HFF-Myc (cell line): ENCODE results near the gene ETV5.

Source experiments
- DNase-seq: peaks from one replicate; pipeline ENCODE4 v3.0.0-alpha.2; 2011; ENCODE audit warnings: low read depth; ENCODE audit errors: extremely low read depth
- H3K4me3 ChIP-seq: replicated peaks from 2 replicates; pipeline ENCODE4 v1.5.1; 2011; ENCODE audit warnings: low read depth, mild to moderate bottlenecking, control low read depth, low read length
- CTCF ChIP-seq: IDR thresholded peaks from 2 replicates; pipeline ENCODE4 v1.5.1; 2012; ENCODE audit warnings: mild to moderate bottlenecking, low read depth, low read length, control low read depth; ENCODE audit errors: missing control alignments

The ETV5 gene

DNA sequence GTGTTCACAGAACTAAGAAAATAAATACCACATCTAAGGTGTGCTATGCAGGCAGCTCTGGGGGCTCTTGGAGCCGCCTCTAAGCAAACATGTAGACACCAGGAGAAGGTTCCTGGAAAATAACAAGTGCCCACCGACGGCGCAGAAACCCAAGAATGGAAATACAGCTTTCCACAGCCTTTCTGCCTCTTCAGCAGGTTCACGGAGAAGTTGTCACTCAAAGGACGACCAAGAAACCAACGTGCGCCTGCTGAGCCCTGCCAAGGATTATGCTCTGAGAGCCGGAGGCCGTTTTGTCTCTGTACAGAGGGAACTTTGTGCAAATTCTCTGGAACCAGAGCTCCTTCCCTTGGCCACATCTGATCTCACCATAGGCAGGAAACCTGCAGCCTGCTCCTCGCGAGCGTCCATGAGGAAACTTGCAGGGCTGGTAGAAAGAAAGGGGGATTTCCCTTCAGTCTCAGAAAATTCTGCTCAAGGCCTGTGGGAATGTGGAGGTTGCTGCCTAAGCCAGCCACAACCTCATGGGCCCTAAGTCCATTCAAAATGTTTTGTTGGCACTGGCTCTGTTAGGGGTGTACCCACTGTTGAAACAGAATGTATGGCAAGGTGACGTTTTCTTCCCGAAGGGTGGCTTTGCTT lies 40.6 kb upstream of the ETV5 start:
- no peak for TF ChIP-seq CTCF
- no peak overlapping the region for H3K4me3 ChIP-seq
- no peak for DNase-seq

GRCh38 chr3:186144257-186144656 lies 35.4 kb upstream of the ETV5 start:
- TF ChIP-seq CTCF = no peak
- DNase-seq = no peak
- H3K4me3 ChIP-seq = no peak overlapping the region

GRCh38 chr3:186143250-186143649 lies 34.4 kb upstream of the ETV5 start:
- no peak for TF ChIP-seq CTCF
- DNase-seq = no peak
- no peak overlapping the region for H3K4me3 ChIP-seq

GRCh38 chr3:186142393-186142932 lies 33.6 kb upstream of the ETV5 start:
- DNase-seq = no peak
- no peak for TF ChIP-seq CTCF
- H3K4me3 ChIP-seq = no peak overlapping the region

GRCh38 chr3:186141790-186142189 lies 32.9 kb upstream of the ETV5 start:
- TF ChIP-seq CTCF = no peak
- DNase-seq = no peak
- no peak overlapping the region for H3K4me3 ChIP-seq

DNA sequence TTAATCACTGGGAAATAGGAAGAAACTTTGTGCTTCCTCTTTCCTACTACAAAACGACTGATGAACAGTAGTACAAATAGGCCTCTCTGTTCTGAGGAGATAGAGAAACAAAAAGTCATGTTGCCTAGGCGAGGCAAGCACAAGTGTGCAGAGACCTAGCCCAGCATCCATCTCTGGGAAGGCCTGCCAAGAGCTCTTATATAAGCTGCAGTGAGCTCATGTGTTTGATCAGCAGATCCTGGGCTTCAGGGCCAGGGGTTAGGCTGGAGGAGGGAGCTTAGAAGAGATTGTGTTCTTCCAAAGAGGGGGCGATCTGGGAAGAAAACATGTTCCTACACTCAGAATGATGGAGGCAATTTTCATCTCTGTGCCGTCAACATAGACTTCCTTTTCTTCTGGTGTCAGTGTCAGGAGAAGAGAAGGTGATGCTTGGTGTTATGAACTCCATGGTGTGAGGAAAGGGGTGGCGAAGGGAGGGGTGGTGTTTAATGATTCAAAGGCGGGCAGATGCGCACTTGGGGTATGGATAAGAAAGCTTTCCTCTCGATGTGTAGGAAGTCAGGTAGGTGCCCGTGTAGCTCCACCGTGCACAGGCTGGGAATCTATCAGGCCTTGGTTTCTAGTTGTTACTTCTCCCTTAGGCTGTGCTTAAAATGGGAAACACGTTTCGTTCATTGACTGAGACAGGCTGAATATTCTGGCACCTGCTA lies 29.5 kb upstream of the ETV5 start:
- DNase-seq = no peak
- no peak for TF ChIP-seq CTCF
- H3K4me3 ChIP-seq = no peak overlapping the region
